ENCODE measurements around the gene AKAP12. TPM values are rescaled to one million over a fixed set of nuclear protein-coding genes. Genes with fewer than 3 reads are reported as not detected.

AKAP12 gene
- polyA plus RNA-seq, 1 donor (not counting 4 experiments of a cell fraction or from before 2014, with no cell fraction given), result 0.56 TPM

GRCh38 chr6:151240036-151240685, 394 bp downstream of the AKAP12 start:
- H3K36me3 ChIP-seq (ENCODE audit: control insufficient read depth in 2 of 2, extremely low read depth in 1 of 2, insufficient read depth in 2 of 2, low read length in 2 of 2), result no peaks in the 10 kb centered on the region
- H3K9me1 ChIP-seq (ENCODE audit: control insufficient read depth, extremely low read depth, insufficient read depth, low read length), result no peaks in the 10 kb centered on the region
- H3K9ac ChIP-seq (ENCODE audit: control insufficient read depth, extremely low read depth, insufficient read depth, low read length), result no peak overlapping the region
- peaks cover 44% of the 10 kb centered on the region for H3K27me3 ChIP-seq (ENCODE audit: control insufficient read depth, extremely low read depth, insufficient read depth, low read length)
- TF ChIP-seq EZH2 (IDR thresholded peaks at IDR 0.05; ENCODE audit: low read length), result no peak
- TF ChIP-seq CTCF (optimal IDR thresholded peaks at IDR 0.05 in 1 of 3, IDR thresholded peaks at IDR 0.05 in 1 of 3, conservative IDR thresholded peaks at IDR 0.05 in 1 of 3; ENCODE audit: extremely low read depth in 1 of 3, insufficient read depth in 2 of 3, low read length in 3 of 3), result no peak
- H3K4me2 ChIP-seq (ENCODE audit: control insufficient read depth, extremely low read depth, insufficient read depth, low read depth, low read length), result peak overlapping the region; percentile 71
- H2AFZ ChIP-seq (ENCODE audit: control insufficient read depth, low read length), result peak overlapping the region; percentile 14
- no peaks in the 10 kb centered on the region for H4K20me1 ChIP-seq (ENCODE audit: control insufficient read depth, extremely low read depth, insufficient read depth, low read length)
- dilution Hi-C loops (cut with MboI; ENCODE audit: extremely low pct_ligation_motif_present, low sequenced_read_pairs), result no loop called here
- peak overlapping the region; percentile 13 to 37 (median 23) for H3K4me3 ChIP-seq (ENCODE audit: control insufficient read depth in 2 of 3, extremely low read depth in 1 of 3, insufficient read depth in 2 of 3, low read depth in 1 of 3, low read length in 3 of 3)
- no peak for DNase-seq (ENCODE audit: low read depth, low spot score)
- peaks cover 6% of the 10 kb centered on the region for H3K4me1 ChIP-seq (ENCODE audit: control insufficient read depth, extremely low read depth, insufficient read depth, low read length)
- H3K79me2 ChIP-seq (ENCODE audit: control insufficient read depth, insufficient read depth, low read length), result no peaks in the 10 kb centered on the region
- no peak for FAIRE-seq
- H3K9me3 ChIP-seq (ENCODE audit: control insufficient read depth, low read depth, low read length), result no peaks in the 10 kb centered on the region
- no peak overlapping the region for H3K27ac ChIP-seq (ENCODE audit: control insufficient read depth, insufficient read depth, low read length)

GRCh38 chr6:151240791-151241642, 1.2 kb downstream of the AKAP12 start:
- H3K4me2 ChIP-seq (ENCODE audit: control insufficient read depth, extremely low read depth, insufficient read depth, low read depth, low read length), result peak overlapping the region; percentile 71
- dilution Hi-C loops (cut with MboI; ENCODE audit: extremely low pct_ligation_motif_present, low sequenced_read_pairs), result no loop called here
- no peak for DNase-seq (ENCODE audit: low read depth, low spot score)
- H3K36me3 ChIP-seq (ENCODE audit: control insufficient read depth in 2 of 2, extremely low read depth in 1 of 2, insufficient read depth in 2 of 2, low read length in 2 of 2), result no peaks in the 10 kb centered on the region
- H2AFZ ChIP-seq (ENCODE audit: control insufficient read depth, low read length), result peak overlapping the region; percentile 75
- peaks cover 44% of the 10 kb centered on the region for H3K27me3 ChIP-seq (ENCODE audit: control insufficient read depth, extremely low read depth, insufficient read depth, low read length)
- peak overlapping the region; percentile 37 to 67 (median 53) for H3K4me3 ChIP-seq (ENCODE audit: control insufficient read depth in 2 of 3, extremely low read depth in 1 of 3, insufficient read depth in 2 of 3, low read depth in 1 of 3, low read length in 3 of 3)
- peaks cover 6% of the 10 kb centered on the region for H3K4me1 ChIP-seq (ENCODE audit: control insufficient read depth, extremely low read depth, insufficient read depth, low read length)
- H3K9me3 ChIP-seq (ENCODE audit: control insufficient read depth, low read depth, low read length), result no peaks in the 10 kb centered on the region
- H4K20me1 ChIP-seq (ENCODE audit: control insufficient read depth, extremely low read depth, insufficient read depth, low read length), result no peaks in the 10 kb centered on the region
- no peak for FAIRE-seq
- H3K9me1 ChIP-seq (ENCODE audit: control insufficient read depth, extremely low read depth, insufficient read depth, low read length), result no peaks in the 10 kb centered on the region
- TF ChIP-seq CTCF (optimal IDR thresholded peaks at IDR 0.05 in 1 of 3, IDR thresholded peaks at IDR 0.05 in 1 of 3, conservative IDR thresholded peaks at IDR 0.05 in 1 of 3; ENCODE audit: extremely low read depth in 1 of 3, insufficient read depth in 2 of 3, low read length in 3 of 3), result no peak
- peak; percentile 63 for TF ChIP-seq EZH2 (IDR thresholded peaks at IDR 0.05; ENCODE audit: low read length)
- H3K79me2 ChIP-seq (ENCODE audit: control insufficient read depth, insufficient read depth, low read length), result no peaks in the 10 kb centered on the region
- no peak overlapping the region for H3K9ac ChIP-seq (ENCODE audit: control insufficient read depth, extremely low read depth, insufficient read depth, low read length)
- H3K27ac ChIP-seq (ENCODE audit: control insufficient read depth, insufficient read depth, low read length), result no peak overlapping the region
